Esophagus squamous epithelium (tissue), 4 donors: ENCODE measurements around the gene HTR5A.

Source experiments
- POLR2A ChIP-seq, 4 donors: fragments of 450-650 bp; IDR thresholded peaks; one replicate each; pipeline ENCODE4 v1.6.1; 2017; ENCODE audit warnings: antibody characterized with exemption in 4 of 4, mild to moderate bottlenecking in 4 of 4, moderate library complexity in 3 of 4
- TF ChIP-seq, protein P1 (sequence below), 6 experiments: fragments of 450-650 bp in 4 of 6; fragments of 200-600 bp in 2 of 6; sonication (generic) in 2 of 6; IDR thresholded peaks; one replicate each; pipeline ENCODE4 v1.5.1; 2016 to 2019; ENCODE audit warnings: antibody characterized with exemption in 6 of 6, mild to moderate bottlenecking in 4 of 6, moderate library complexity in 4 of 6

GRCh38 chr7:155071121-155071651 lies 1.1 kb downstream of the HTR5A start:
- TF ChIP-seq, protein P1, sequence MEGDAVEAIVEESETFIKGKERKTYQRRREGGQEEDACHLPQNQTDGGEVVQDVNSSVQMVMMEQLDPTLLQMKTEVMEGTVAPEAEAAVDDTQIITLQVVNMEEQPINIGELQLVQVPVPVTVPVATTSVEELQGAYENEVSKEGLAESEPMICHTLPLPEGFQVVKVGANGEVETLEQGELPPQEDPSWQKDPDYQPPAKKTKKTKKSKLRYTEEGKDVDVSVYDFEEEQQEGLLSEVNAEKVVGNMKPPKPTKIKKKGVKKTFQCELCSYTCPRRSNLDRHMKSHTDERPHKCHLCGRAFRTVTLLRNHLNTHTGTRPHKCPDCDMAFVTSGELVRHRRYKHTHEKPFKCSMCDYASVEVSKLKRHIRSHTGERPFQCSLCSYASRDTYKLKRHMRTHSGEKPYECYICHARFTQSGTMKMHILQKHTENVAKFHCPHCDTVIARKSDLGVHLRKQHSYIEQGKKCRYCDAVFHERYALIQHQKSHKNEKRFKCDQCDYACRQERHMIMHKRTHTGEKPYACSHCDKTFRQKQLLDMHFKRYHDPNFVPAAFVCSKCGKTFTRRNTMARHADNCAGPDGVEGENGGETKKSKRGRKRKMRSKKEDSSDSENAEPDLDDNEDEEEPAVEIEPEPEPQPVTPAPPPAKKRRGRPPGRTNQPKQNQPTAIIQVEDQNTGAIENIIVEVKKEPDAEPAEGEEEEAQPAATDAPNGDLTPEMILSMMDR (IDR thresholded peaks at IDR 0.05), result no peak
- no peak for TF ChIP-seq POLR2A (IDR thresholded peaks at IDR 0.05)
